Progenitor cell of endocrine pancreas (in vitro differentiated cells): Measurements from ENCODE around the gene MVB12B. TPM values are rescaled to one million over a fixed set of nuclear protein-coding genes. Genes with fewer than 3 reads are reported as not detected.

Source experiments
- DNase-seq: peaks from one replicate; pipeline ENCODE4 v3.0.0; 2021; ENCODE audit warnings: low spot score; ENCODE audit not compliant: unreplicated experiment
- H3K27ac Mint-ChIP-seq: 2 replicates; pipeline ENCODE4 v1.8.0; 2021; ENCODE audit warnings: mild to moderate bottlenecking, moderate library complexity, mixed read lengths
- H3K27me3 Mint-ChIP-seq: 2 replicates; pipeline ENCODE4 v1.8.0; 2021; ENCODE audit warnings: mixed read lengths
- H3K36me3 Mint-ChIP-seq: 2 replicates; pipeline ENCODE4 v1.8.0; 2022; ENCODE audit warnings: mixed read lengths; ENCODE audit not compliant: insufficient read depth
- H3K4me1 Mint-ChIP-seq: 2 replicates; pipeline ENCODE4 v1.8.0; 2021; ENCODE audit warnings: low read depth, mixed read lengths
- H3K4me3 Mint-ChIP-seq: 2 replicates; pipeline ENCODE4 v1.8.0; 2021; ENCODE audit warnings: low read depth, mild to moderate bottlenecking, moderate library complexity, mixed read lengths
- H3K9me3 Mint-ChIP-seq: 2 replicates; pipeline ENCODE4 v1.8.0; 2021; ENCODE audit warnings: low read depth, mixed read lengths
- total RNA-seq: library from RNA; stranded (reverse); gene quantifications from 2 replicates; pipeline ENCODE4 v1.2.1, GENCODE V29; 2021
- TF ChIP-seq, protein P1 (sequence below): fragments of 200-600 bp; sonication (generic); IDR thresholded peaks from one replicate; pipeline ENCODE4 v1.5.0; 2021; ENCODE audit warnings: antibody characterized with exemption, mild to moderate bottlenecking; ENCODE audit not compliant: unreplicated experiment

Gene MVB12B
- total RNA-seq, 1 donor from 2014 or later = 34.6 TPM

DNA sequence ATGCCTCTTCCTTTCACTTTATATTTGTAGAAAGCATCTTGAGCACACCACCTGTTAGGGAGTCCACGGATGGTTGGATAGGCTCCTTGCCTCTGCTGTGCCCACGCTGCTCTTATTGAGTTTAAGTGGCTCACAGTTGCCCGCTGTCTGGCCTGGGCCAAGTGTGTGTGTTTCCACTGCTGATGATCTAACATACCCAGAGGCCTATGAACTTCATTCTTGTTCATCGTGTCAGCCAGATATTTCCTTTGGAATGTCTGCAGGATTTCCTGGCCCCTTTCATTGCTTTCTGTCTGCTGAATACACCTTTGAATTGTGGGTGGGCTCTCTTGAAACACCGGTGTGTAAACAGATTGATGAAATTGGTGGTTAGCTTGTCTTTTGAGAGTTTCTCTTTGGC, 46.6 kb downstream of the MVB12B start:
- Mint-ChIP-seq H3K9me3 (no peaks in the 10 kb centered on the region), H3K4me1 (peaks cover 50% of the 10 kb centered on the region), H3K4me3 (no peak overlapping the region), H3K36me3 (peaks cover 4% of the 10 kb centered on the region), H3K27ac (peak overlapping the region; percentile 76), H3K27me3 (no peaks in the 10 kb centered on the region)
- TF ChIP-seq, protein P1, sequence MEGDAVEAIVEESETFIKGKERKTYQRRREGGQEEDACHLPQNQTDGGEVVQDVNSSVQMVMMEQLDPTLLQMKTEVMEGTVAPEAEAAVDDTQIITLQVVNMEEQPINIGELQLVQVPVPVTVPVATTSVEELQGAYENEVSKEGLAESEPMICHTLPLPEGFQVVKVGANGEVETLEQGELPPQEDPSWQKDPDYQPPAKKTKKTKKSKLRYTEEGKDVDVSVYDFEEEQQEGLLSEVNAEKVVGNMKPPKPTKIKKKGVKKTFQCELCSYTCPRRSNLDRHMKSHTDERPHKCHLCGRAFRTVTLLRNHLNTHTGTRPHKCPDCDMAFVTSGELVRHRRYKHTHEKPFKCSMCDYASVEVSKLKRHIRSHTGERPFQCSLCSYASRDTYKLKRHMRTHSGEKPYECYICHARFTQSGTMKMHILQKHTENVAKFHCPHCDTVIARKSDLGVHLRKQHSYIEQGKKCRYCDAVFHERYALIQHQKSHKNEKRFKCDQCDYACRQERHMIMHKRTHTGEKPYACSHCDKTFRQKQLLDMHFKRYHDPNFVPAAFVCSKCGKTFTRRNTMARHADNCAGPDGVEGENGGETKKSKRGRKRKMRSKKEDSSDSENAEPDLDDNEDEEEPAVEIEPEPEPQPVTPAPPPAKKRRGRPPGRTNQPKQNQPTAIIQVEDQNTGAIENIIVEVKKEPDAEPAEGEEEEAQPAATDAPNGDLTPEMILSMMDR = no peak
- no peak for DNase-seq

DNA sequence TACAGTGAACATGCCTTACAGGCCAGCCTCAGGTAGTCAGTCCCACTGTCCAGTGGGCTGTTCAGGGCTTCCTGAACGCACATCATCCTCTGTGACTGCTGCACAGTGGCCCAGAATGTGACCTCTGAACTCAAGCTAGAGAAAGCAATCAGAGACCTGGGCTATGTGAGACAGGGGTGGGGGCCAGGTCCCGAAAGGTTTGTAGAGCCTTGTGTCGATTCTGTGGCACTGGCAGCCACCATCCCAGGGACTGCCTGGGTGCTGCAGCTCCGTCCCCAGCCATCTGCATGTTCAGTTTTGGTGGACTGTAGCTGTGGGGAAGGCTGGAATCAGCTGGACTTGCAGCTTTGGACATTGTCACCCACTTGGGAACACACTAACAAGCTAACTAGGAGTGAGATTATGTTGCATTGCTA, 47.7 kb downstream of the MVB12B start:
- H3K36me3 Mint-ChIP-seq = peaks cover 4% of the 10 kb centered on the region
- TF ChIP-seq, protein P1 = no peak
- H3K27me3 Mint-ChIP-seq = no peaks in the 10 kb centered on the region
- H3K4me3 Mint-ChIP-seq = no peak overlapping the region
- no peak for DNase-seq
- H3K9me3 Mint-ChIP-seq = no peaks in the 10 kb centered on the region
- peak overlapping the region; percentile 58 for H3K27ac Mint-ChIP-seq
- peaks cover 52% of the 10 kb centered on the region for H3K4me1 Mint-ChIP-seq

DNA sequence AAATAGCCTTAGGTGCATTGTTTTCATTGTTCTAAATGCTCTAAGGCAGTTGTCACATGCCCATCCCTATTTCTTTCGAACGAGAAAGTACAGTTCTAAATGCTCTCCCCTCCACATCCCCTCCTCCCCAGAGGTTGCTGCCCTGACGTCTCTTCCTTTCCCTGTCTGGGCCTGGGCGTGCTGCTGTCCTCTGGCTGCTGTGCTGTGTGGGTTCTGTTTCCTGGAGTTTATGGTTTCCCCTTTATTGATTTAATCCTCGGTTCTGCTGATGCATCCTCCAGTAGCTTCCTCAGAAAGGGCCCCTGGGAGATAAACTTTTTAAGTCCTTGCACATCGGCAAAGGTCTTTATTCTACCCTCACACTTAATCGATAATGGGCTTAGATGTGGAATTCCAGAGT, 48.8 kb downstream of the MVB12B start:
- Mint-ChIP-seq H3K36me3 (peaks cover 1% of the 10 kb centered on the region), H3K27me3 (no peaks in the 10 kb centered on the region)
- TF ChIP-seq, protein P1 = no peak

DNA sequence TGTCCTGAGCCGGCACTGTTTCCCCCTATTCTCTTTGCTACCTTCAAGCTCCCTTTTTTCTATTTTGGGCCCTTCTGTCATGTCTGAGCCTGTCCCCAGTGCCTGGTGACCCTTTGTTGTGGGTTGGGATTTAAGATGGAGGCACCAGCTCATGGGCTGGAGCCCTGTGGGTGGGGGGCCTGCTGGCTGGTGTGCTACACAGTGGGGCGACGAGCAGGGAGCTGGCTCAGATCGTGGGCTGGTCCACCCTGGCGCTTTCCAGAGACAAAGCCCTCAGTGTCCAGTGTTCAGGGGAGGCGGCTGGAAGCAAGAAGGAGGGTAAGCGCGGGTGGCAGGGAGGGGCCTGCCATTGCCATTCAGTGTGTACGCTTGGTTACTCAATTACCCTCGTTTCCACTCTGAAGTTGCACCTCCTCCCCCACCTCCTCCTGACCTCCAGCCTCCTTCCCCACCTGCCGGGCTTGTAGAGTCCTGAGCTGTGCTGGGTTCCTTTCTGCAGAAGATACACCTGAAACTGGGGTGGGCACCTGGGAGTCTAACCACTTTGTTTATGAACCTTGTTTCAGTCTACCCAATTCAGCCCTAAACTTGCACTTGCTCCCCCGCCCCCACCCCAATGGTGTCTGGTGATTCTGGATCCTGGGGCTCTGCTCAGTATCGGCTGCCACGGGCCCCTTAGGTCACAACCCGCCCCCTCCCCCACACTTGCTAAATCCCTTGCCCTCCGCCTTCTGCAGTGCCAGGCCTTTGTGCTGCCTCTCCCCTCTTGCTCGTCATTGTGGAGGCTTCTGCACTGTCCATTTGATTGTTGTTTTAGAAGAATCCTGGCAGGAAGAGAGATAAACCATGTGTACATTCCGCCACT, 49.9 kb downstream of the MVB12B start:
- peak overlapping the region; percentile 31 for H3K4me3 Mint-ChIP-seq
- TF ChIP-seq, protein P1 = no peak
- H3K36me3 Mint-ChIP-seq = peaks cover 2% of the 10 kb centered on the region
- no peaks in the 10 kb centered on the region for H3K27me3 Mint-ChIP-seq
- peaks cover 54% of the 10 kb centered on the region for H3K4me1 Mint-ChIP-seq
- H3K9me3 Mint-ChIP-seq = no peaks in the 10 kb centered on the region
- DNase-seq = peak; percentile 29
- H3K27ac Mint-ChIP-seq = peak overlapping the region; percentile 93

More for the DNA sequence above, 48.8 kb downstream of the MVB12B start:
- Mint-ChIP-seq H3K4me1 (peaks cover 52% of the 10 kb centered on the region), H3K9me3 (no peaks in the 10 kb centered on the region), H3K27ac (peak overlapping the region; percentile 93), H3K4me3 (no peak overlapping the region)
- DNase-seq = no peak

DNA sequence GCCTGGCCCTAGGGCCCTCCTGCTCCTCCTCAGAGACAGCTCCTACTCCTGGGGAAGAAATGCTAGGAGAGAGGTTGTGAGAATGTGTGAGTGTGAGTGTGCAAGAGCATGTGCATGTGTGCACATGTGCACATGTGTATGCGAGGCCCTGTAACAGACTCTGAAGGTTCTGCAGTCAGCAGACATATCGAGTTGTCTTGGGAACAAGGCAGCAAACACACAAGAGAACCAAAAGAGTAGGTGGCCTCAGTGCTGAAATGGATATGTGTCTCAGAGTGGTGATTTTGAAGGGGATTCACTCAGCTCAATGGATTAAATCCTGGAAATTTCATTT, 50.5 kb downstream of the MVB12B start:
- peak overlapping the region; percentile 93 for H3K27ac Mint-ChIP-seq
- no peaks in the 10 kb centered on the region for H3K9me3 Mint-ChIP-seq
- no peaks in the 10 kb centered on the region for H3K27me3 Mint-ChIP-seq
- TF ChIP-seq, protein P1 = no peak
- peak overlapping the region; percentile 28 for H3K4me3 Mint-ChIP-seq
- H3K36me3 Mint-ChIP-seq = peaks cover 1% of the 10 kb centered on the region
- H3K4me1 Mint-ChIP-seq = peaks cover 52% of the 10 kb centered on the region
- DNase-seq = no peak
